Muscle layer of duodenum (tissue), 2 donors: ENCODE measurements around the gene CCNT1.

Experiments used
- H3K27ac ChIP-seq: one replicate; pipeline ENCODE4 v1.7.0; 2013; ENCODE audit warnings: mild to moderate bottlenecking, low read length
- H3K27me3 ChIP-seq: one replicate; pipeline ENCODE4 v1.7.0; 2013; ENCODE audit warnings: low read depth, mild to moderate bottlenecking, control low read depth, low read length
- H3K36me3 ChIP-seq, 2 donors: one replicate each; pipeline ENCODE4 v1.7.0; 2013; ENCODE audit warnings: low read length in 2 of 2, control low read depth in 1 of 2, mild to moderate bottlenecking in 1 of 2; ENCODE audit not compliant: insufficient read depth in 2 of 2, control insufficient read depth in 1 of 2
- H3K4me1 ChIP-seq, 2 donors: one replicate each; pipeline ENCODE4 v1.7.0; 2013; ENCODE audit warnings: low read length in 2 of 2, mild to moderate bottlenecking in 2 of 2, control low read depth in 1 of 2, moderate library complexity in 1 of 2; ENCODE audit not compliant: insufficient read depth in 2 of 2, control insufficient read depth in 1 of 2
- H3K4me3 ChIP-seq, 2 donors: one replicate each; pipeline ENCODE4 v1.7.0; 2013; ENCODE audit warnings: low read length in 2 of 2, low read depth in 1 of 2, mild to moderate bottlenecking in 1 of 2
- H3K9me3 ChIP-seq, 2 donors: one replicate each; pipeline ENCODE4 v1.7.0; 2013; ENCODE audit warnings: low read length in 2 of 2, control low read depth in 1 of 2, mild to moderate bottlenecking in 1 of 2; ENCODE audit not compliant: control insufficient read depth in 1 of 2
- donor health status: healthy.

CCNT1 gene

DNA sequence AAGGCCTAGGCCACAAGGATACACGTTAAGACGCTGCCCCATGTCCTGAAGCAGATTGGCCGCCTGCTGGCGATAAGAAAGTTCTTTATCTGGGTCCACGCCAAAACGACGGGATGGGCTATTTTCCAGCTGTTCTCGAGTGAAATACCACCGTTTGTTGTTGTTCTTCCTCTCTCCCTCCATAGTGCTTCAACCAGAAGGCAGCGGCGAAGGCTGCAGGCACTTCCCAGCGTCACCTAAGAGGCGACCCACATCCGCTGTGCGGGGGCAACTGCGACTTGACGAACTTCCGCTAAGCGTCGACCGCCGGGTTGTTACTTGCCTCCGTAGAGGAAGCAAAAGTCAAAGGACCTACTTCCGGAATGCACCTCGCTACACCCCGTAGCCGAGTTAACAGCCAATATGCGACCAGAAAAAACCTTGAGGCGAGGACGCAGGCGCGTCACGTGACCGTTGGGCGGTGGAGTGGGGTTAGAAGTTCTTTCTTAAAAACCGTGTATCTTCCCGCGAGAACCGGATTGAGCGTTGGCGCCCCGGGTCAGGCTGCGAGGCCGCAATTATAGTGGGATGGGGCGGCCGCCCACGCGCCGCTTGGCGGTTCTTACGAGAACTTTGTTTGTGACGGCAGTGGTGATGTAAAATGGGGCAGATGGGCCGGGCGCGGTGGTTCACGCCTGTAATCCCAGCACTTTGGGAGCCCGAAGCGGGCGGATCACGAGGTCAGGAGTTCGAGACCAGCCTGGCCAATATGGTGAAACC lies at the start of gene CCNT1:
CCNT1 (minus strand) TSS at position 215 of the 759 bp plus-strand sequence; CDS start at position 183, 32 bp downstream.
- Histone ChIP-seq H3K4me1 (peaks cover 0 to 30% of the 10 kb centered on the region in 2 donors), H3K27me3 (no peaks in the 10 kb centered on the region), H3K9me3 (peaks cover 0 to 8% of the 10 kb centered on the region in 2 donors), H3K36me3 (peaks cover 12 to 17% of the 10 kb centered on the region in 2 donors), H3K4me3 (peak within 1 kb of the TSS; percentile 92 to 96), H3K27ac (peak within 1 kb of the TSS; percentile 99)

DNA sequence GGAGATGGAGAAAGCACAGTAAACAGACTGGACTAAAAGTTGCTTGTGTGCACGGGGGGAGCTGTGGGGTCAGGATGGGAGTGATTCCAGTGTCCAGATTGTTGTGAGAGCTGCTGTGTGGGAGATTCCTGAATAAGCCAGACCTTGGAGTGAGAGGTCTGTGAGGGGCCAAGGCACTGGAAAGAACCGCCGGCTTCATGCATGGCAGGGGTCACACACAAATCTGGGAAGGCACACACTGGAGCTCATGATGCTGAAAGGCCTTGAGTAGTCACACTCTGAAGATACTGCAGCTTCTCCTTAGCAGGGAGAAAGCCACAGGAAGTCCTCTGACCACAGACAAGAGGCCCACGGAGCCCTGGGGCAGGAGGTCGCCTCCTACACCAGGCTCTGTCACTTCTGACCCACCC lies 49.3 kb upstream of the CCNT1 start:
- no peak overlapping the region for H3K4me3 ChIP-seq
- H3K27ac ChIP-seq, result no peak overlapping the region
- no peaks in the 10 kb centered on the region for H3K27me3 ChIP-seq
- peaks cover 0 to 6% of the 10 kb centered on the region in 2 donors for H3K4me1 ChIP-seq
- no peaks in the 10 kb centered on the region for H3K9me3 ChIP-seq
- peaks cover 10 to 37% of the 10 kb centered on the region in 2 donors for H3K36me3 ChIP-seq

DNA sequence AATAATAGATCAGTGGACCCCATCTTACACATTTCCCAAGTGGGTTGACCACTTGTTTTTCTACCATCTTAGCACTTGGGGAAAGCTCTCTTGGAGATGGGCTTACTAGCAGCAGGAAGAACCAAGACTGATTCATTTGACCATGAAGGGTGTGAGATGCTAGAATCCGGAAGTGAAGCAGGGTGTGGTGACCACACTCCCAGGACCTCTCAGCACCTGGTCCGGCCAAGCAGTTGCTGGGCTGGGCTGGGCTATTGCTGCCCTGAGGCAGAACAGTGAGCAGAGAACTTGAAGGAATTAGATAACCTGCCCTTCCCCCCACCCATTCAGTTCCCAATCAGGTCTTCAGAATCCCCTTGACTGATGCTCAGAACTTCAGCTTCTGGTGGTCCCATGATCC lies 48.0 kb upstream of the CCNT1 start:
- H3K27me3 ChIP-seq, result no peaks in the 10 kb centered on the region
- H3K4me3 ChIP-seq, result no peak overlapping the region
- peaks cover 6 to 29% of the 10 kb centered on the region in 2 donors for H3K36me3 ChIP-seq
- no peaks in the 10 kb centered on the region for H3K9me3 ChIP-seq
- peaks cover 0 to 6% of the 10 kb centered on the region in 2 donors for H3K4me1 ChIP-seq
- H3K27ac ChIP-seq, result no peak overlapping the region

DNA sequence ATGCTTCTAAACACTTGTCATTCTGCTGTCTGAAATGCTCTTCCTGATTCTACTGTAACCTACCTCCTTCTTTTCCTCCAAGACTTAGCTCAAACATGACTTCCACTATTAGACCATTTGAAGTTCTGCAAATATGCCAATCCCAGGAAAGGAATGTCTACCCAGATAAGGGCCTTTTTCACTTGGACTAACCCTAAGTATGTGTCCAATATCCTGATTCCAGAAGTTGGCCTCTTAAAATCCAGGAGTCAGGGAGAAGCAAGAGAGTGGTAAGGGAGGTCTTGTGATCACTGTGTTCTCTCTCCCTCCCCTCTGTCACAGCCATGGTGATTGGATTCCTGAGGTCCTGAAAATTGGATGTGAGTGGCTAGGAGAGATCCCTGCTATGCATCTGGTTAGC lies 42.2 kb upstream of the CCNT1 start:
- no peak overlapping the region for H3K27ac ChIP-seq
- H3K4me3 ChIP-seq, result no peak overlapping the region
- no peaks in the 10 kb centered on the region for H3K27me3 ChIP-seq
- H3K4me1 ChIP-seq, result no peaks in the 10 kb centered on the region
- no peaks in the 10 kb centered on the region for H3K9me3 ChIP-seq
- H3K36me3 ChIP-seq, result no peaks in the 10 kb centered on the region

DNA sequence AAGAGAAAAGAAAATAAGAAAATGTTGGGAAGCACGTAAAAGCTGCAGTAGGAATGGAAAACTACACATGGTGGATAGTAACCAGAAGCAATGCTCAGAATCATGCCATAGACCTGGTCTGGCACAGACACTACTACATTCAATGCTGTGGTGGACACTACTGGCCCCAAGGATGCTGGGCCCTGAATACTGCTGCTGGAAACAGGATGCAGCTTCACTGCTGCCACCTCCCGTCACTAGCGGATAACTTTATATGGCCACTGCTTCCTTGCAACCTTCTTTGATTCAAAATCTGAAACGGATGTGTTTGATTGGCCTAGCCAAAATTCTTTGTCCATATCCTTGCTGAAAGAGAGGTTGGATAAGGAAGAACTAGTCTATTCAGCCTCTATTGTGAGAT lies 41.7 kb upstream of the CCNT1 start:
- no peak overlapping the region for H3K4me3 ChIP-seq
- no peaks in the 10 kb centered on the region for H3K27me3 ChIP-seq

DNA sequence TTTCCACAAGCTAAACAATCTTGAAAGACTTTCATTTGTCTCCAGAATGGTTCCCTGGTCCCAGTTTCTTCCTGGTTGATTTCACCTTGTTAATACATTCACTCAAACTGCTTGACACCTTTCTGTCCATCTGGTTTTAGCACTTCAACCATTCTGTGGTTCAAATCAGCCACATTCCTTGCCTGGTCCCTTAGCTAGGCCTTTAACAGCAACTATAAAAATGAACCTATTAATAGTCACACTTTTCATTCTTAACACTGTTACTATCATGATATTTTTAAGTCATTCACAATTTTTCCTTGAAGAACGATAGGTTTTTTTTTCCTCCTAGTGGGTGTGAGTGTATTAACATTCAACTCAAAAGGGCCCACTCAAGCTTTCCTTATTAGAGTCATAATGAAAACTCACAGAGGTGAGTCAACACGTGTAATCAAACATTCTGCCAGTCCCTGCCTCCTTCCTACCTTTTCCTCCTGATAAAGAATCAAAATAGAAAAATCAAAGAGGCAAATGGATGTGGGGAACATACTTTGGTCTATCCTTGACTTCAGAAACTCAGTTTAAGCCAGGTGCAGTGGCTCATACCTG lies 34.4 kb upstream of the CCNT1 start:
- no peak overlapping the region for H3K27ac ChIP-seq
- no peaks in the 10 kb centered on the region for H3K36me3 ChIP-seq
- H3K4me1 ChIP-seq, result no peaks in the 10 kb centered on the region
- H3K27me3 ChIP-seq, result no peaks in the 10 kb centered on the region
- no peaks in the 10 kb centered on the region for H3K9me3 ChIP-seq
- no peak overlapping the region for H3K4me3 ChIP-seq

More for the DNA sequence above, 41.7 kb upstream of the CCNT1 start:
- H3K4me1 ChIP-seq, result no peaks in the 10 kb centered on the region
- no peaks in the 10 kb centered on the region for H3K9me3 ChIP-seq
- no peak overlapping the region for H3K27ac ChIP-seq
- no peaks in the 10 kb centered on the region for H3K36me3 ChIP-seq

DNA sequence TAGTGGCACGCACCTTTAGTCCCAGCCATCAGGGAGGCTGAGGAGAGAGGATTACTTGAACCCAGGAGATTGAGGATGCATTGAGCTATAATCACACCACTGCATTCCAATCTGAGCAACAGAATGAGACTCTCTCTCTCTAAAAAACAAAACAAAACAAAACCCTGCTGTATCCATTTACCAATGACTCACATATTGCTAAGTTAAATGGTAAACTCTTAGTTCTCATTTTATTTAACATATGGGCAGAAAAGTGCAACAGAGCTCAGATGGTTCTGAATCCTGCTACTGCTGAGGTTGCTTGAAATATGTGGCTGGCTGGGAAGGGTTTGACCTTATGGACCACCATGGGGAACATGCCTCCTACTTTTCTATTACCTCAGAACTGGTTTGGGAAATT lies 33.7 kb upstream of the CCNT1 start:
- Histone ChIP-seq H3K4me1 (no peaks in the 10 kb centered on the region), H3K27ac (no peak overlapping the region), H3K9me3 (no peaks in the 10 kb centered on the region), H3K36me3 (no peaks in the 10 kb centered on the region), H3K27me3 (no peaks in the 10 kb centered on the region), H3K4me3 (no peak overlapping the region)

DNA sequence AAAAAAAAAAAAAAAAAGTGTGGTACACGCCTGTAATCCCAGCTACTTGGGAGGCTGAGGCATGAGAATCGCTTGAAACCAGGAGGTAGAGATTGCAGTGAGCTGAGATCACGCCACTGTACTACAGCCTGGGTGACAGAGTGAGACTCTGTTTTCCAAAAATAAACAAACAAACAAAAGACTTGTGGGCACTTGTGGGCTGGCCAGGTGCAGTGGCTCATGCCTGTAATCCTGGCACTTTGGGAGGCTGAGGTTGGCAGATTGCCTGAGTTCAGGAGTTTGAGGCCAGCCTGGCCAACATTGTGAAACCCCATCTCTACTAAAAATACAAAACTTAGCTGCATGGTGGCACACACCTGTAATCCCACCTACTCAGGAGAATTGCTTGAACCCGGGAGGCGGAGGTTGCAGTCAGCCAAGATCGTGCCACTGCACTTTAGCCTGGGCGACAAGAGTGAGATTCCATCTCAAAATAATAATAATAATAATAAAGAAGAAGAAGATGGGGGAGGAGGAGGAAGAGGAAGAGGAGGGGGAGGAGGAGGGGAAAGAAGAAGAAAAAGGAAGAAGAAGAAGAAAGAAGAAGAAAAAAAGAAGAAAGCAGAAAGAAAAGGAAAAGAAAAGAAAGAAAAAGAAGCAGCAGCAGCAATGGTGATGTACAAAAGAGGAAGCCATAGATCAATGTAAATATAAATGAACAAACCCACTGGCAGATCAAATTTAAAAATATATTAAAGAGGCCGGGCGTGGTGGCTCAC lies 27.9 kb upstream of the CCNT1 start:
- no peak overlapping the region for H3K4me3 ChIP-seq
- no peaks in the 10 kb centered on the region for H3K9me3 ChIP-seq
- no peaks in the 10 kb centered on the region for H3K27me3 ChIP-seq
- no peak overlapping the region for H3K27ac ChIP-seq
- no peaks in the 10 kb centered on the region for H3K36me3 ChIP-seq
- H3K4me1 ChIP-seq, result no peaks in the 10 kb centered on the region

DNA sequence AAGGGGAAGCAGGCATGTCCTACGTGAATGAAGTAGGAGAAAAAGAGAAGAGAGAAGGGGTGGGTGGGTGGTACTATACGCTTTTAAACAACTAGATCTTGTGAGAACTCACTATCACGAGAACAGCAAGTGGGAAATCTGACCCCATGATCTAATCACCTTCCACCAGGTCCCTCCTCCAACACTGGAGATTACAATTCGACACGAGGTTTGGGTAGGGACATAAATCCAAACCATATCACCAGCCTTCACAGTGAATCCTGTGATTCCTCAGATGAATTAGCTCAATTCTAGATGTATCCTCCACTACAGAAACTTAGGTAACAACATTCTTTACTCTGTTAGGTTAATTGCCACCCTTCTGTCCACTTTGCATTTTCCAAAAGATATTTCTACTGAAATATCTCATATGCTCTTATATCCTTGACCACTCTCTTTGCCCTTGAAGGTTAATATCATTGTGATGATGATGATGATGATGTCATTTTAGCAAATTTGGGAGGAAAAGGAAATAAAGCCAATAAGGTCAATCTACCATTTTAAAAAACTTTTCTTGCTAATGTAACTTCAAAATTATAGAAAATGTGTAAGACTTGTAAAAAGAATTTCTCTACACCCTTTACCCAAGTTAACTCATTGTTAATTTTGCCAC lies 23.2 kb upstream of the CCNT1 start:
- H3K27ac ChIP-seq, result no peak overlapping the region
- no peaks in the 10 kb centered on the region for H3K9me3 ChIP-seq
- no peak overlapping the region for H3K4me3 ChIP-seq
- H3K4me1 ChIP-seq, result no peaks in the 10 kb centered on the region
- no peaks in the 10 kb centered on the region for H3K36me3 ChIP-seq
- H3K27me3 ChIP-seq, result no peaks in the 10 kb centered on the region

DNA sequence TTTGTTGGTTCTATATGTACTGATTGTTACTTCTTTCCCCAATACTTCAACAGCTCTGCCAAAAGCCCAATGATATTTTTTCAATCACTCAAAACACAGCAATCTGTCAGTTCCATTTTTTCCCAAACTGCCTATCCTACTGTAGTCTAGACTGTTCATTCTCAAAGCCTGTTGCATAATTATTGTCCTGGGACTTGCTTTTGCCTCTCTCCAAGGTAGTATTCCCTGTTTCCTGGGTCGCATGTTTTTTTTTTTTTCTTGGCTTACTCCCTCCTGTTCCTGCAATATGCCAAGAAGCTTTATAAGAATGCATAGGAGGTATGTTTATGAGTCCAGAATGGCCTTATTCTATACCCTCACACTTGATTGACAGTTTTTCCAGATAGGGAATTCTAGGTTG lies 19.9 kb upstream of the CCNT1 start:
- Histone ChIP-seq H3K27me3 (no peaks in the 10 kb centered on the region), H3K36me3 (no peaks in the 10 kb centered on the region), H3K27ac (no peak overlapping the region), H3K4me1 (no peaks in the 10 kb centered on the region), H3K9me3 (no peaks in the 10 kb centered on the region), H3K4me3 (no peak overlapping the region)

DNA sequence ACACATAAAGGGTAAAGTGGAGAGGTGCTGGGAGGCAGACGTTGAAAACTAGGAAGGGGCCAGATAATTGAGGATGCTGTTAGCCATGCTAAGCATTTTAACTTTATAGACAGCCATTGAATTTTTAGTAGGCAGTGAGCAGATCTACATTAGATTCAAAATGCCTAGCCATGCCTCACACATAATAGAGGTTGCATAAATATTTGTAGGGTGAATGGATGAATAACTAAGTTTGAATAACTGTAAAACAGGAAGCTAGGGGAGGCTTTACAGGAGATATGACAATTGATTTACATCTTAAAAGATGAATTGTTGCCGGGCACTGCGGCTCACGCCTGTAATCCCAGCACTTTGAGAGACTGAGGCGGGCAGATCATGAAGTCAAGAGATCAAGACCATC lies 12.3 kb upstream of the CCNT1 start:
- Histone ChIP-seq H3K4me1 (no peaks in the 10 kb centered on the region), H3K9me3 (no peaks in the 10 kb centered on the region), H3K4me3 (no peak overlapping the region), H3K27me3 (no peaks in the 10 kb centered on the region), H3K36me3 (no peaks in the 10 kb centered on the region), H3K27ac (no peak overlapping the region)
